HEK293T (cell line): ENCODE measurements around the gene CDH1.
"Not testable (repeated sequence)": the region's sequence is repeated elsewhere in the genome, so short reads cannot be mapped to it uniquely, and the experiment has no call there.

ENCODE experiments used
- ARNT ChIP-seq: fragments of 450-650 bp; IDR thresholded peaks from 2 replicates; pipeline ENCODE4 v1.6.1; 2017; ENCODE audit warnings: mild to moderate bottlenecking
- BHLHE40 ChIP-seq: fragments of 450-650 bp; IDR thresholded peaks from 2 replicates; pipeline ENCODE4 v1.6.1; 2016; ENCODE audit warnings: mild to moderate bottlenecking, moderate library complexity, borderline replicate concordance
- CTBP1 ChIP-seq: fragments of 450-650 bp; IDR thresholded peaks from 2 replicates; pipeline ENCODE4 v1.6.1; 2016; ENCODE audit warnings: borderline replicate concordance
- ELF4 ChIP-seq: fragments of 450-650 bp; IDR thresholded peaks from 2 replicates; pipeline ENCODE4 v1.6.1; 2017; ENCODE audit warnings: antibody characterized with exemption
- FOXA1 ChIP-seq: fragments of 450-650 bp; IDR thresholded peaks from 2 replicates; pipeline ENCODE4 v1.6.1; 2016; ENCODE audit warnings: mild to moderate bottlenecking
- FOXK2 ChIP-seq: fragments of 450-650 bp; IDR thresholded peaks from 2 replicates; pipeline ENCODE4 v1.6.1; 2016; ENCODE audit warnings: mild to moderate bottlenecking
- FOXM1 ChIP-seq: fragments of 450-650 bp; IDR thresholded peaks from 2 replicates; pipeline ENCODE4 v1.6.1; 2017; ENCODE audit warnings: mild to moderate bottlenecking, borderline replicate concordance
- HDGF ChIP-seq: fragments of 450-650 bp; IDR thresholded peaks from 2 replicates; pipeline ENCODE4 v1.6.1; 2017; ENCODE audit warnings: antibody characterized with exemption, borderline replicate concordance
- NFRKB ChIP-seq: fragments of 450-650 bp; IDR thresholded peaks from 2 replicates; pipeline ENCODE4 v1.6.1; 2016; ENCODE audit warnings: mild to moderate bottlenecking, moderate library complexity
- SP1 ChIP-seq: fragments of 450-650 bp; IDR thresholded peaks from 2 replicates; pipeline ENCODE4 v1.6.1; 2017
- SUZ12 ChIP-seq: fragments of 450-650 bp; IDR thresholded peaks from 2 replicates; pipeline ENCODE4 v1.6.1; 2016; ENCODE audit warnings: mild to moderate bottlenecking
- TARDBP ChIP-seq: fragments of 450-650 bp; IDR thresholded peaks from 2 replicates; pipeline ENCODE4 v1.6.1; 2016
- ZNF384 ChIP-seq: fragments of 450-650 bp; IDR thresholded peaks from 2 replicates; pipeline ENCODE4 v1.6.1; 2016
- TF ChIP-seq, protein P1 (sequence below): fragments of 450-650 bp; IDR thresholded peaks from 2 replicates; pipeline ENCODE4 v1.6.1; 2016

DNA sequence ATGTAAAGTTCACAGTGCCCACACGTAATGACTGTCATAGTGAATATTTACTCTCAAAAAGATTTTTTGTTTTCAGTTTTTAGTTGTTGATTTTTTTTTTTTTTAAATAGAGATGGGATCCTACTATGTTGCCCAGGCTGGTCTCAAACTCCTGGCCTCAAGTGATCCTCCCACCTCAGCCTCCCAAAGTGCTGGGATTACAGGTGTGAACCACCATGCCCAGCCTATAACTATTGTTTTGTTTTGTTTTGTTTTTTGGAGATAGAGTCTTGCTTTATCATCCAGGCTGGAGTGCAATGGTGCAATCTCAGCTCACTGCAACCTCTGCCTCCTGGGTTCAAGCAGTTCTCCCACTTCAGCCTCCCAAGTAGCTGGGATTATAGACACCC lies 50.3 kb downstream of the CDH1 start:
- not testable (repeated sequence) for TF ChIP-seq ARNT, ELF4, CTBP1, SP1, ZNF384, HDGF, FOXK2, NFRKB, BHLHE40, FOXM1, SUZ12, FOXA1, TARDBP
- TF ChIP-seq, protein P1, sequence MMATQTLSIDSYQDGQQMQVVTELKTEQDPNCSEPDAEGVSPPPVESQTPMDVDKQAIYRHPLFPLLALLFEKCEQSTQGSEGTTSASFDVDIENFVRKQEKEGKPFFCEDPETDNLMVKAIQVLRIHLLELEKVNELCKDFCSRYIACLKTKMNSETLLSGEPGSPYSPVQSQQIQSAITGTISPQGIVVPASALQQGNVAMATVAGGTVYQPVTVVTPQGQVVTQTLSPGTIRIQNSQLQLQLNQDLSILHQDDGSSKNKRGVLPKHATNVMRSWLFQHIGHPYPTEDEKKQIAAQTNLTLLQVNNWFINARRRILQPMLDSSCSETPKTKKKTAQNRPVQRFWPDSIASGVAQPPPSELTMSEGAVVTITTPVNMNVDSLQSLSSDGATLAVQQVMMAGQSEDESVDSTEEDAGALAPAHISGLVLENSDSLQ = not testable (repeated sequence)
